Measurements from ENCODE around the gene CACNA1C.
"Not testable (repeated sequence)": the region's sequence is repeated elsewhere in the genome, so short reads cannot be mapped to it uniquely, and the experiment has no call there.

The CACNA1C gene

DNA sequence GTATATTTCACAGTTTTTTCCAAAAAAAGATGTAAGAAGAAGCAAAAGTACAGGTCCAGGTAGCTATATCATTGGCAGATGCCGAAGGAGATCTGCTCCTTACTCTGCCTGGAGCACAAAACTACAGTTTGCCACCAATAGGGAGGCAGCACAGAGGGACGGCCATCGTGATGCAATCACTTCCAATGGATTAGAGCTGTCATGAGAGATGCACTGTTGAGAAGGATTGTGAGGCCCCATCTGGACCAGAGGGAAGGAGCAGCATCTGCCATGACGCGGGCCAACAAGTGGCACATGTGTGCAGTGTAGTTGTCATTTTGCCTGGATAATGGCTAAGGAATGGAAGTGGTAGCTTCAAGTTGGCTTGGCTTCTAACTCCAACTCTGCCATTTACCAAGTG, 423.2 kb downstream of the CACNA1C start:
- DNase-seq: no peak

DNA sequence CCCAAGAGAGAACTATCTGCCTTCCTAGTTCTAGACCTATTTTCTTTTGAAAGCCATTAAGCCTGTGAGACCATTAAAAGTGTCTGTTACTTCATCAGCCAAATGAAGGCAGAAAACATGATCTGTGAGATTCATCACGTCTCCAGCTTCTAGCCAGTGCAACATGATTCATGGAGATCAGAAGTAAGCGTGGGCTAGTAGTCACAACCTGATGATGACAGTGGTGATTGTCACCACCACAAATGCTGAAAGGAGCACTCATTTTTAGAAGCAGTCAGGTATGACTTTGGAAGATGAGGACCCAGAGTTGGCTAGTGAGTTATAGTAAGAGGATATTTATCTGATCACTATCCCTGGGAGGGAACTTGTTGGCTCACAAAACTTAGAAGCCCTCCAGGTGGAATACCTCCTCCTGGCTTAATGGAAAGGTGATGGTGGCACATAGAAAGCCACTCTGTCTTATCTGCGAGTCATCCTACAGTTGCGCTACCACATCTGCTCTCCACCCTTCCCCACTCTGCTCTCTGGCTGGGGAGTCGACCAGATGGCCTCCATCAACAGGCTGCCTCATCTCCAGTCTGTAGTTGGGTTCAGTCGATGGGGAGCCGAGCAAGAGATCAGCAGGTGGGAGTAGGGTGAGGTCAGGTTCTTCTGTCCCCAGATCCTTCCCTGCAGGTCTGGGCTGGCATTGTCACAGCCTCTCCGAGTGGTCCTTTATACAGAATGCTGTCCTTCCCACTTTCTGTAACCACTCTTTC, 424.4 kb downstream of the CACNA1C start:
- no peak for DNase-seq

DNA sequence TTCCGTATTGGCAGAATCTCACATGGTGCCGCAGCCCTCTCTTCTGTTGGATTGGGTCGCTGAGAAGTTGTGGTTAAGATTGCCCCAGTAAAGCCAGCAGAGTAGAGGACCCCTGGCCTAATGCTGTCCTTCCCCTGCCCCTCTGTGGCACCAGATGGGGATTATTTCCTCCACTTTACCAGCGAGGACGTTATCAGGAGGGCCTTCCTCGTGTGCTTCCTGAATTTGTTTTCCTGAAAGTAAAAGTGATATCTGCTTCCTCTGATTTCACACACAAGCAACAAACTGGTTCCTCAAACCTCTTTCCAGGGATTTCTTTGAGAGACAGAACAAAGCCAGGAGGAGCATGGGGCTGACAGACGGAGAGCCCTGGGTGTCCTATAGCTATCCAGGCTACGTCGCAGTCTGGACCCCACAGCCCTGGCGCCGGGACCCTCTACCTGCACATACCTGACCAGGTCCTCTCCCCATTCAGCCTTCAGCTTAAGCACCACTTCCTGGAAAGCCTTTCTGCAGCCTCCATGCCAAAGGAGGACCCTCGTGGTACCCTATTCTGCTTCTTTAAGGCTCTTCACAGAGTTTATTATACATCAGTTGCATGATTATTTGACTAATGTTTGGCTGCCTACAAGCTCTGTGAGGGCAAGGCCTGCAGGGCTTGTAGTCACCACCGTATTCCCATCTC, 427.2 kb downstream of the CACNA1C start:
- no peak for DNase-seq

DNA sequence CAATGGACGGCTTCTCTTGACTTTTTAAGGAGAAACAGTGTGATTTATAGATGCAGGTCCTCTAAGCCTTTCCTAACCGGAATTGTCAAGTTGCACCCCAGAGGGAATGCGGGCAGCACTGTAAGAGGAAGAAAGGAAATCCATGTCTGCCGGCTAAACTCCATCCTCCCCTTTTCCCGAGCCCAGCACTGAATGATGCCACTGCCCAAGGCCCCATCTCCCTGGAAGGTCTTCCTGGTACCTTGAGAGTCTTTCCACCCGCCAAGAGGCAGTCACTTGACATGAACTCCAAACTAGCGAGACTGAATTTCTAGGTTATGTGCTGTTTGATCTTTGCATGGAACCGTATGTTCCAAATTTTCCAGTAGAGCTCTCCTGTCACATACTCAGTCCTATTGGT, 428.6 kb downstream of the CACNA1C start:
- DNase-seq: no peak

DNA sequence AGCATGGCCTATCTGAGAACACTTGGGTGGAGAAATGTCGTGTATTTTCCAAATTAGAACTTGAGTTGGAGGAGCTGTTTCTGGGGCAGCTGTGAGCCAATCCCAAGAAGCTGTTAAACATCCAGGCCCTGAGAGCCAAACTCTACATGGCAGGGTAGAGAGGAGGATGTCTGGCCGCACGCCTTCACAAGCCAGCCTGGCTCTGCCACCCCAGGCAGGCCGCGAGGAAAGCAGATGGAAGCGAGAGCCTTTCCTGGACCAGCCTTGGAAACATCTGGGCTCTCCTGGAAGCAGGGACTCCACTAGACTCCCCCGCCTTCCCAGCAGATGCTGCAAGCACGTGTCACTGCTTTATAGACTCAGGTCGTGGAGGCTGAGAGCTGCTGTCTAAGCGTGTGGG, 429.2 kb downstream of the CACNA1C start:
- no peak for DNase-seq

DNA sequence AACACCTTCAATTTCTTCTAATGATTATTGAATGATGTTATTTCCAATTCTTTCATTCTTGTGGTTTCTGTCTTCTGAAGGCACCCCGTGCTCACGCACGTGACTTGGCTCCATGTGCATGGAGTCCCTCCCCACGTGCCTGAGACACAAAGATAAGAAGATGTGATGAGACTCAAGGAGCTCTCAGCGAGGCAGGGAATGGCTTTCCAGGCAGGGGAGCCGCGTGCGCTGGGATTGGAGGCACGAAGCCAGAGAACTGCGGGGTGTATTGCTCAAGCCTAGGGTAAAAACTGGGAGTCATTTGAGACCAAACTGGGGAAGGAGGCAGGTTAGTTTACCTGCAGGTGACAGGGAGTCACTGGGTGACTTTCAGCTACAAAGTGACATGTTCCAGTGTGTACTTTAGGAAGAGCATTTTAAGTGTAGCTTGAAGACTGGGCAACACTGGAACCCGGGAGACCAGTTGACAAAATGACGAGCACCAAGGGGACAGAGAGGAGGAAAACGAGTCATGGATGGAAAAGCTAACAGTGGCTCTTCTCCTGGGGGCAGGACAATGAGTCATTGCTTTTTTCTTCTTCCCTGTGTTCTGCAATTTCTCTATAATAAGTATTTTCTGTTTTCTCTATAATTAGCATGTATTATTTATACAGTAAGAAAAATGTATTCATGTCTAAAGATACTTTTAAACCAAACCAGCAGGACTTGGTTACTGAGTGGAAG, 430.3 kb downstream of the CACNA1C start:
- no peak for DNase-seq

DNA sequence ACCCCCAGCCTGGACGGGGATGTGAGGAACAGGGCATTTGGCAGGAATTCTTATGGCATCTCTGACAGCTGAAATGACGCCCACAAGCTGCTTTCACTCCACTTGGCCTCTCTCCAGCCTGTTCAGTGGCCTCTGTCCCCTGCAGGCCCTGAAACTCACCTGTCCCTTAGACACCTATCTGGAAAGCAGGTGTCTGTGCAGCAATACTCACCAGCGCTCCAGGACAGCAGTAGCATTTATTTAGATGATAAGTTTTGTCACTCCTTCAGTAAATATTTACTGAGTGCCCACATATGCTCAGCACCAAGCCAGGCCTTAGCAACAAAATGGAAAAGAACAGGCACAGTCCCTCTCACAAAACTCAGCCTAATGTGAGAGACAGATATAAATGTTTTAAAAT, 430.9 kb downstream of the CACNA1C start:
- DNase-seq: no peak

DNA sequence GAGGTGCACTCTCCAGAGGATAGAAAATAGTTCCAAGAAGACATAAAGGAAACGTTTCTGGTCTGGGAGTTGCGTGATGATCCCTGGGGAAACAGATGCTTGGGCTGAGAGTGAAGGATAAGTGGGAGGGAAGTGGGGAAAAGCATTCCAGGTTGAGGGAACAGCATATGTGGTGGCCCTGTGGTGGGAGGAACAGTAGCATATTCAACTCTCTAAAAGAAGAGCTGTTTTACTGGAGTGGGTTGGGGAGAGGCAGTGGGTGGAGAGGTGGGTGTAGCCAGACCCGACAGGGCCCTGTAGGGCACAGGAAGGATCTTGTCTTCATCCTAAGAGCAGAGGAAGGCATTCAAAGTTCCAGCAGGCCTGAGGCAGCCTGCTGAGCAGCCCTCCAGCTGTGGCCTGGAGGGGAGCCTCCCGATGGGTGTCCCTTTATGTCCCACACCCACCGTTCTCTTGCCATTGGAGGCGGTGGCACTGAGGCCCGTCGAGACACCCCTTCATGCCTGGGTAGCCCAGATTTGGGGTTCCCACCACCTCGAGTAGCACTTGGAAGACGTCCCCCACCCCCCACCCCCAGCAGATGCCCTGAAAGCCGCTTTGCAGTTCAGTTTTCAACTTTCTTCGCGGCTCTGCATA, 431.5 kb downstream of the CACNA1C start:
- DNase-seq: no peak

DNA sequence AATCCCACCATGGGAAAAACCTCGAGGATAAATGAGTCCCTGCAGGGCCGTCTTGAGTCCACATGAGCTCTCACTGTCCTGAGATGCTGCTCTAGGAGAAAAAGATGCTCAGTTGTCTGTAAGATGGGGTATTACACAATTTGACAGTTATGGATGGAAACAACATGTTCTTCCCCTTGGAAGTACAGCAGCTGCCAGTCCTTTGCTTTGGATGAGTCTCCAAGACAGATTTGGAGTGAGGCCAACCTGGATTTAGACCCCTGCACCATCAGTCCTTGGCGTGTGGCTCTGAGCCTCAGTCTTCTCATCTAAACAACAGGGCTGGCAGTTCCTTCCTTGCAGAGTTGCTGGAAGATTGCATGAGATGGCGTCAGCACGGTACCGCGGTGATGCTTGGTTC, 432.9 kb downstream of the CACNA1C start:
- DNase-seq: no peak

DNA sequence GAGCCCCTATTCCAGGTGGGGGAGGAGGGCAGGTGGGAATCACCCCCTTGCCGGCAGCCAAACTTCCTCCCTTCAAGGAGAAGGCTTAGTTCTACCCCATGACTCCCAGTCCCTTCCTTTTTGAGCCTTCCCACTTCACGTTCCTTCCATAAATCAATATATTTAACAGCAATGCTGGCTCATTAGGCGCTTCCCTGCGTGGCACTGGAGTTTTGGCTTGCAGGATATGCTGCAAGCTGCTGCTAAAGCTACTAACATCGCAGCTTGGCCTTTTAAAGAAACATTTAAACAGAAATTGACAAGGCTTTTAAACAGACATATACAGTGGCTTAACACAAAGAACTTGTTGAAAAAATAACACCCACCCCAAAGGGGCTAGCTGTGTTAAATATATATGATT, 434.0 kb downstream of the CACNA1C start:
- DNase-seq: no peak

DNA sequence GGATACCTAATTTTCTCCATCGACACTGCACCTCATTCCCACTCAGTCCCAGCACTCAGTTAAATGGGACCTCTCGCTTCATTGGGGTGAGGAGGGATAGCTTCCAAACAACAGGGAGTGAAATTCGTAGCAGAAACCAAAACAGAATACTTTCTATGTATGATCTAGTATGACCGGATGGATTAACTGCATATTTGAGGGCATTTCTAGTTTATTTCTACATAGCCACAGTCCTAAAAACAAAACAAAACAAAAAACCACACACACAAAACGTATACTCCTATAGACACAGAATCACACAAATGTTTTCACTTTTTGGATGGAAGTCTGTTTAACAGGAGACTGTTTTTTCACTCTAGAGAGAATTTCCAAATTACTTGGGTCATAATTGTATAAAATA, 434.5 kb downstream of the CACNA1C start:
- no peak for DNase-seq

DNA sequence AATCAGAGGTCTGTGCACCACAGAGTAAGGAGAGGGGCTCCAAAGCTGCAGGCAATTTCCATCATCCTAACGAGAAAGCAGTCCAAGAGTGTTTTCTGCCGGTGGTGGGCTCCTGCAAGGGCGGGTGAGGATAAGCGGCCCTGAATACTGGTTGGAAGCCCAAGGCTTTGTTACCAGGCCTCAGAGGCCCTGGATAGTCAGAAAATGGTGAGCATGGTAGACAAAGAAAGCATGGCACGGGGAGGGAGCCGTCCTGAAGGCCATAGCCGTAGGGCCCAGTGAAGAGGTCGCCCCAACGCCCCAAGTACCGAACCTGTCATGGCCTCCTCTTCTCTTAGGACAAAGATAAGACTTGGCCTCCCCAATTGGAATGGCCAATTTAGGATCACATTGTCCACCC, 435.3 kb downstream of the CACNA1C start:
- no peak for DNase-seq

DNA sequence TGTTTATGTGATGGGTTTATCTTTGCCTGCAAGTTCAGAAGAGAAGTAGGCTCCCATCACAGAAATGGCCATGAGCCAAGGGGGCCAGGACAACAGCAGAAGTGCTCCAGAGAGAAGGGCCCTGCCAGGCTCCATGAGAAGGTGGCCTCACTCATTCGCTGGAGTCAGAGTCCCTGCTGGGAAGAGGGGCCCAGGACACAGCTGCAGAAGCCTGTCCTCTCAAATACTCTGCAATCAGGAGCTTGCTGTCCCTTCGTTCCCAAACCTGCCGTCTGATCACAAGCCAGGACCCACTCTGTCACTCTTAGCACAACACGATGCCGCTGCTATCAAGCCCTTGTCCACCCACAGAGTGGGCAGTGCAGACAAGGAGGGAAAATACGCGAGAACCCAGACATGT, 435.8 kb downstream of the CACNA1C start:
- DNase-seq: no peak

DNA sequence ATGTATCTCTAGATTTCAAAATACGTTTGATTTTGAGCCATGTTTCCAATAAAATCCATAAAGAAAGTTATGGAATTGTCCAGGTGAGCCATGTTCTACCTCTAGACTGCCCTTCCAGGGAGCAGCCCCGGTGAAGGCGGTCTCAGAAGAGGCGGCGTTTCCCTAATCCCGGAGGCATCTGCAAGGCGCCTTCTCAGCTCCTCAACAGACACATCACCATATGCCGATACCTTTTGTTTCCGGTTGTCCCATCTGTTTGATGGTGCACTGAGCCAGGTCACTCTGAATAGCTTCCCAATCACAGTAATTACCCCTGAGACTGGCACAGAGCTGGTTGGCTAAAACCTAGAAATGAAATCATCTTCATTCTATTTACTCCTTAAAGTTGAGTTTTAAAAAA, 436.5 kb downstream of the CACNA1C start:
- DNase-seq: no peak

DNA sequence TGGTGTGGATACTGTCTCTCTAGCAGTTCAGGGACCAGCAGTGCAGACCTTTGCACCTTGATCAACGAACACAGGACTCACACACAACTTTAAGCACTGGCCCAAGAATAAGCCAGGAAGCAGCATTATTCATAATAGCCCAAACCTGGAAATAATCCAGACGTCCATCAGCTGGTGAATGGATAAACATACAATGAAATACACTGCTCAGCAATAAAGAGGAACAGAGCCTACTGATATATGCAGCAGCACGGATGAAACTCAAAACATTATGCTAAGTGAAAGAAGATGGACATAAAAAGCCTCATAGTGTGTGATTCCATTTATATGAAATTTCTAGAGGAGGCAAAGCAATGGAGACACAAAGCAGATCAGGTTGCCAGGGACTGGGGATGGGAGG, 438.0 kb downstream of the CACNA1C start:
- no peak for DNase-seq

DNA sequence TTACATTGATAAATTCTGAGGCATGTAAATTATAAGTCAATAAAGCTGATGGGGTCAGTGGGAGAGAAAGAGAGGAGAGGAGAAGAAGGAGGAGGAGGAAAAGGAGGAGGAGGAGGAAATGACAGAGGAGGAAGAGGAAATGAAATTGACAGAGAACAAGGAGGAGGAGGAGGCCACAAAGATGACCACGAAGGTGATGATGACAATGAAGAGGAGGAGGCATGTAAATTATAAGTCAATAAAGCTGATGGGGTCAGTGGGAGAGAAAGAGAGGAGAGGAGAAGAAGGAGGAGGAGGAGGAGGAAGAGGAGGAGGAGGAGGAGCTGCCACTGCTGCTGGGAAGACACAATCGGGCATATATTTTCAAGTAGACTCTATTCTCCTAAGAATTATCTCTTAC, 438.6 kb downstream of the CACNA1C start:
- DNase-seq: not testable (repeated sequence)

DNA sequence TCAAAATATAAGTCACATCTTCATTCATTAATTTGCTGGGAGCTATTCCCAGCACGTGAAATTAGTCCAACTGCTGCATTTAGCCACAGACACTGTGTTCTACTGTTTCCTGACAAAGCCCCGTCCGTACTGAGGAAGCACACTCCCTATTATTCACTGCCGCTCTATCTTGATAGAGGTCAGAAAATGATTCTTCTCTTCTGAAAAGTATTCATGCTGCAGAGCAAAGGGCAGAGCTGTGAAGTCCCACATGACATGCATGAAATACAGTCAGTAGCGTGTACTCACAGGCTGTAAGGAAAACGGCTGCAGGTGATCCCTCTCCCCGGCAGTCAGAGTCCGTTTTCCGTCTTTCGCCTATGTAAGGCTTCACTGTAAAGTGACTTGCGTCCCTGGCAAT, 439.4 kb downstream of the CACNA1C start:
- DNase-seq: no peak

DNA sequence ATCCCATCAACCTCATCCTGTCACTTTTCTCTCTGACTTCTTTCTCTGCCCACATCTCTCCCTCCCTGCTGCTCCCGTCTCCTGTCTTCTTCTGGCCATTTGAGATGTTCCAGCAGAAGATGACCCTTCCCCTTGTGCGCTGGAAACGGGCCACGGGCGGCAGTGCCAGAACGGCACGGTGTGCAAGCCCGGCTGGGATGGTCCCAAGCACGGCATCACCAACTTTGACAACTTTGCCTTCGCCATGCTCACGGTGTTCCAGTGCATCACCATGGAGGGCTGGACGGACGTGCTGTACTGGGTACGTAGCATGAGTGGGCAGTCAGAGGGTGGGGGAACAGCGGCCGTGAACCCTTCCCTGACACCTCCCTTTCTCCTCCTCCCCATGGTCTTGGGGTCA, 440.3 kb downstream of the CACNA1C start:
- no peak for DNase-seq

DNA sequence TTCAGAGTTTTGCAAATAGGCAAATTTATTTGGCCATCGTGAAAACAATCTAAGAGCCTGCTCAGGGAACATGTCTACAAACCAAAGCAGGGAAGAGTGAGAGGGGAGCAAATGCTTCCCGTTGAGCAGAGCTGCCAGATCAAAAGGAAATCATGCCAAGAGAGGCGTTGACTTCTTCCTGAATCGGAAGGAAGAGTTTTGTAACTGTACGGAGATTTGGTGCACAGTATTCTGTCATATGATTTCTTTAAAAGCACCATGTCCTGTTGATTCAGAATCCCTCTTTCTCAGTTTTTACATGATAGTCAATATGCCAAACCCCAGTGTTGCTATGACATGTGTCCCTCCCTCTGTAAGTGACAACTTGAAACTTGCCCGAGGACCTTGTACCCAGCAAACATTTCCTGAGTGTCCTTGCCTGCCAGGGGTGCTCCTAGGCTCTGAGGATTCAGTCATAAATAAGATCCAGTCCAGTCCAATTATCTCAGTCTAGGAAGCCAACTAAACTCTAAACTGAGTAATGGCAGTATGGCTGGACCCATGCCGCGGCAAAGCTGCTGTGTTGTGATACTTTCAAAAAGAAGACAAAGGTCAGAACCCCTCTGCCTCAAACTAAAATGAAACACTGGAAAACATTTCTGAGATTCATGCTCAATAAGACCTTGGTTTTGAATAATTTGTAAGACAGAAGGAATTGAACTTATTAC, 441.9 kb downstream of the CACNA1C start:
- DNase-seq: no peak

DNA sequence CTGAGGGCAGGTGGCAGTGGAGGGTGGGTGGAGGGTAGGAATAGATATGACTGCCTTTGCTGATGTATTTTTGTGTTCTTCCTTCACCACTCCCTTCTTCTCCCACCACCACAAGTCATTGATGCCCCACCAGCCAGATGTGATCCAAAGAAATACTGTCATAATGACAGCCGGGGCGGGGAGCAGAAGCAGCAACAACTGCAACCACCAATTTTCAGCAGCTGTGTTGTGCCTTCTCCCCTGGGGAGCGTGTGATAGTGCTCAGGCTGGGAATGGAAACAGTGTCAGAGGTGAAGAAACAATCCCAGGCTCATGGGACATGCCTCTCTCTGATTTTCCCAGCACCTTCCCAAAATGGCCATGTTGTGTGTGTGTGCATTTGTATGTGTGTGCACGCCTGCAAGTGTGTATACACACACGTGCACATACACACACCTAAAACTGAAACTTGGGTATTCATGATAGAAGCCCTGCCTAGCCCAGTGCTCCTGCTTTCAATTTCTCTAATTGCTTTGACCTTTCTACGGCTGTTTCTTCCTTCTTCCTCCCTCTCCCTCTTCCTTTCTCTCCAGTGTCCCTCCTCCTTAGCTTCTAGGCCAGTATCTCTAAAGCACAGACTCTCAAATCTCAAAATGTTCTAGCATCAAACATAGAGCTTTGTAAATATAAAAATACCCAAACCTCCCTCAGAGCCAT, 442.8 kb downstream of the CACNA1C start:
- DNase-seq: no peak

DNA sequence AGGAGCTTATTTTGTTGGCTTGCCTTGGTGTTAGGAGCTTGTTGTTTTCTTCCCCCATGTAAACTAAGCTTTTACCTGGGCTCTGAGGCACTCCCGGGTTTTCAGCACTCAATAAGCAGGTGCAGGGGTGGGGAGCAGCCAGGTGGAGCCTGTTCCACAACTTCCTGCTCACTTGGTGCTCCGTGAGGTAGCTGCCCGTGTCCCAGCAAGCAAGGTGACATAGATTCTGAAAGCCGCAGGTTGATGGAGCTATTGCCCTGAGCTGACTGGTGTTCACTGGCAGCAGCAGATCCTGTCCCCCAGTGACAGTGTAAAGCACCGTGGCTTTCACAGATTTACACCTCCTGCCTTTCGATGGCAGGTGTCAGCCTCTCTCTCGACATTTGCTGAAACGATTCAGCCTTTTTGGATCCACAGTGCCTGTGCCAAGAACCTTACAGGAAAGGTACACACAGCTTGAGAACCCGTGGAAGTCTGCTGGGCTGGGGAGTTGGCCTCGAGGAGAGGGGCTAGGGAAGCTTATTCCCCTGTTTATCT, 446.2 kb downstream of the CACNA1C start:
- no peak for DNase-seq
